Measurements from ENCODE around the gene SUMO3.

GRCh38 chr21:44804762-44805161 is 13.1 kb downstream of the SUMO3 start:
- TF ChIP-seq EZH2 (IDR thresholded peaks at IDR 0.05; ENCODE audit: low read length) (no peak), CTCF (optimal IDR thresholded peaks at IDR 0.05 in 1 of 3, IDR thresholded peaks at IDR 0.05 in 1 of 3, conservative IDR thresholded peaks at IDR 0.05 in 1 of 3; ENCODE audit: extremely low read depth in 1 of 3, insufficient read depth in 2 of 3, low read length in 3 of 3) (no peak)
